ENCODE results near the gene WDR74. TPM values are rescaled to one million over a fixed set of nuclear protein-coding genes. Genes with fewer than 3 reads are reported as not detected.

Gene WDR74
- total and polyA plus RNA-seq, 2 of the 13 experiments (the other 11 are each of a cell fraction or from before 2014, with no cell fraction given): 77.0 to 83.3 TPM

- 0 out of 2 replicates have a peak, but pooled peaks have one; percentile 6 for TF ChIP-seq ZC3H13 (CRISPR knock-in tag; IDR thresholded peaks at IDR 0.05)
- TF ChIP-seq THRA (CRISPR knock-in tag; IDR thresholded peaks at IDR 0.05; ENCODE audit: borderline replicate concordance): peak; percentile 24; the same call in 1 of the 2 replicates
- TF ChIP-seq ZNF501 (CRISPR knock-in tag; IDR thresholded peaks at IDR 0.05): peak; percentile 40; the same call in 1 of the 2 replicates
- TF ChIP-seq PAXIP1 (CRISPR knock-in tag; conservative IDR thresholded peaks at IDR 0.05): no peak
- TF ChIP-seq NR2F1 (CRISPR knock-in tag; IDR thresholded peaks at IDR 0.05): 0 out of 4 replicates have a peak, but pooled peaks of 1 of the 2 experiments have one; percentile 25
- TF ChIP-seq HDAC1 (CRISPR knock-in tag; IDR thresholded peaks at IDR 0.05): peak; percentile 56; the same call in 1 of the 2 replicates
- TF ChIP-seq GFI1 (CRISPR knock-in tag; IDR thresholded peaks at IDR 0.05; ENCODE audit: borderline replicate concordance): no peak
- TF ChIP-seq GATA4 (IDR thresholded peaks at IDR 0.05; ENCODE audit: borderline replicate concordance, low read depth): 0 out of 2 replicates have a peak, but pooled peaks have one; percentile 40
- no peak for TF ChIP-seq ZNF773 (CRISPR knock-in tag; IDR thresholded peaks at IDR 0.05; ENCODE audit: borderline replicate concordance)
- TF ChIP-seq ZNF800 (CRISPR knock-in tag; IDR thresholded peaks at IDR 0.05): 0 out of 2 replicates have a peak, but pooled peaks have one; percentile 22
- peak; percentile 98 for TF ChIP-seq PRDM15 (CRISPR knock-in tag; IDR thresholded peaks at IDR 0.05)
- TF ChIP-seq SIN3A (IDR thresholded peaks at IDR 0.05; ENCODE audit: borderline replicate concordance, low read depth, low read length): peak; percentile 47; the same call in 1 of the 2 replicates
- TF ChIP-seq DMAP1 (CRISPR knock-in tag; IDR thresholded peaks at IDR 0.05): no peak; the same call in 1 of the 2 replicates
- TF ChIP-seq HNRNPLL (IDR thresholded peaks at IDR 0.05; ENCODE audit: low read depth, low read length, poor library complexity, severe bottlenecking): peak; percentile 26
- TF ChIP-seq ZNF362 (CRISPR knock-in tag; IDR thresholded peaks at IDR 0.05; ENCODE audit: borderline replicate concordance): 0 out of 2 replicates have a peak, but pooled peaks have one; percentile 3
Observed at GRCh38 chr11:62830904-62831519, 8.4 kb downstream of the WDR74 start (continued).

All from HepG2 (cell line).